PC-9 (cell line): Measurements from ENCODE around the gene STARD13. TPM values are rescaled to one million over a fixed set of nuclear protein-coding genes. Genes with fewer than 3 reads are reported as not detected.

Source experiments
- BruUV-seq: library from RNA; stranded (reverse); fragments of 400-500 nt; replicated peaks from 2 replicates; lab custom pipeline; 2021; lab: Mats Ljungman, UMichigan
- CTCF ChIA-PET: fragments of 300-600 bp; sonication (Branson Sonifier 250); formaldehyde crosslinking; loops from one replicate; lab custom pipeline; 2022; ENCODE audit warnings: antibody characterized with exemption; lab: Charles Lee
- POLR2A ChIA-PET: fragments of 300-600 bp; sonication (Branson Sonifier 250); formaldehyde crosslinking; loops from one replicate; lab custom pipeline; 2022; ENCODE audit warnings: antibody characterized with exemption; ENCODE audit not compliant: unreplicated experiment; lab: Charles Lee
- DNase-seq, 2 experiments: peaks; one replicate each; pipeline versions ENCODE4 v3.0.0 to v3.0.0-alpha.2; 2015 to 2022; ENCODE audit warnings: mixed read lengths in 1 of 2
- H2AFZ ChIP-seq: fragments of 200-600 bp; sonication (generic); 2 replicates; pipeline ENCODE4 v1.8.1; 2017; ENCODE audit warnings: antibody characterized with exemption
- H3F3A ChIP-seq: fragments of 200-600 bp; sonication (generic); 2 replicates; pipeline ENCODE4 v1.8.1; 2017; ENCODE audit warnings: antibody characterized with exemption, mild to moderate bottlenecking, low read depth; ENCODE audit not compliant: insufficient read depth
- H3K27ac ChIP-seq: fragments of 200-600 bp; sonication (generic); 2 replicates; pipeline ENCODE4 v1.6.1; 2016; ENCODE audit warnings: mixed run types
- H3K27me3 ChIP-seq: fragments of 200-600 bp; sonication (generic); 2 replicates; pipeline ENCODE4 v1.6.1; 2016; ENCODE audit warnings: low read depth, mixed run types; ENCODE audit not compliant: insufficient read depth
- H3K36me3 ChIP-seq: fragments of 200-600 bp; sonication (generic); 2 replicates; pipeline ENCODE4 v1.6.1; 2016; ENCODE audit warnings: low read depth, mixed run types
- H3K4me1 ChIP-seq: fragments of 200-600 bp; sonication (generic); replicated peaks from 2 replicates; pipeline ENCODE4 v1.6.1; 2016; ENCODE audit warnings: mixed run types; ENCODE audit not compliant: insufficient read depth
- H3K4me2 ChIP-seq: fragments of 200-600 bp; sonication (generic); 2 replicates; pipeline ENCODE4 v1.6.1; 2017; ENCODE audit warnings: mixed run types
- H3K4me3 ChIP-seq: fragments of 200-600 bp; sonication (generic); 2 replicates; pipeline ENCODE4 v1.6.1; 2016; ENCODE audit warnings: mixed run types
- H3K79me2 ChIP-seq: fragments of 200-600 bp; sonication (generic); 2 replicates; pipeline ENCODE4 v1.6.1; 2017; ENCODE audit warnings: low read depth, mixed run types
- H3K9me2 ChIP-seq: fragments of 200-600 bp; sonication (generic); 2 replicates; pipeline ENCODE4 v1.8.1; 2017; ENCODE audit warnings: mild to moderate bottlenecking; ENCODE audit not compliant: insufficient read depth
- H3K9me3 ChIP-seq: fragments of 200-600 bp; sonication (generic); 2 replicates; pipeline ENCODE4 v1.8.1; 2016; ENCODE audit warnings: low read depth; ENCODE audit not compliant: insufficient read depth
- H4K20me1 ChIP-seq: fragments of 200-600 bp; sonication (generic); 2 replicates; pipeline ENCODE4 v1.8.1; 2017; ENCODE audit not compliant: insufficient read depth
- EZH2 ChIP-seq: fragments of 200-600 bp; sonication (generic); IDR thresholded peaks from 2 replicates; pipeline ENCODE4 v1.8.0; 2017; ENCODE audit warnings: antibody characterized with exemption, low read depth
- intact Hi-C: fragments of 100-400 bp; cut with micrococcal nuclease; formaldehyde crosslinking; loops from one replicate; pipeline ENCODE4 v1.10.0; 2022; ENCODE audit not compliant: unreplicated experiment
- total RNA-seq: library from RNA; stranded (reverse); gene quantifications from 2 replicates; pipeline ENCODE4 v1.2.3, GENCODE V29; 2021
- TF ChIP-seq, protein P1 (sequence below): fragments of 200-600 bp; sonication (generic); conservative IDR thresholded peaks from 2 replicates; pipeline ENCODE4 v1.6.1; 2017; ENCODE audit warnings: mixed run types, antibody characterized with exemption, mild to moderate bottlenecking, moderate library complexity

STARD13 gene
- total RNA-seq, 1 experiment from 2014 or later, result 19.6 TPM

DNA sequence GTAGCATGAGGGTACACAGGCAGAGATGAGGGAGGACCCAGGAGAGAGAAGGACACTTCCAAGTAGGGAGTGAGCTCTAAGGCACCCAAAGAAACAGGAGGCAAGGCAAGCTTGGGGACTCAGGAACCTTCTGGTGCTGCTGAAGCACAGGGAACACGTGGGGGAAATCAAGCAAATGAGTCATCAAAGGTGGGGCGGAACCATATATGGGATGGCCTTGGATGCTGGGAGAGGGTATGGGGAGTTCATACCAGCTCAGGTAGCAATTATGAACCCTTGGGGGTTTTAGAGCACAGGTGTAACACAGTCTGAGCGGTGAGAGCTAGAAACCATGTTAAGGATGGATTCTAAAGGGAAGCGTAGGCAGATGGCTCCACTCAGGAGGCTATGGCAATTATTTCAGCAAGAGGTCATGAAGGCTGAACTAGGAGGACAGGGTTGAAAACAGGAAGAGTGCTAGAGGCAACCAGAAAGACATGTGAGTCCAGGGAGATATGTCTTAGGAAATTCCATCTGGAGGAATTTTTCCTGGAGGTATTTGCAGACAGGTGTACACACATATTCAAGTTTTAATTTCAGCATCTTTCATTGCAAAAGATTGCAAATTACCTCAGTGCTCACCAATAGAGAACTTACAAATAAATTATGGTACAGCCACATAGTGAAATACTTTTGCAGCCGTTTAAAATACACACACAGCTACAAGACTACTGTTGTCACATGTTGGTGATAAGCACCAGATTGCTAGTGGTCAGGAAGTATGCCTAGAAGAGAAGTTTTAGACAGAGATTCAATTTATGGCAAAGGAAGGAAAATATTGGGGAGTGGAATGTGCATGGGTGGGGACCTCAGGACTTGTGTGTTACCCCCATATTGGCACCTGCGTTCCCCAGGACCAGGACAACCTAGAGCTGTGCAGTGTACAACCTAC lies 77.0 kb downstream of the STARD13 start:
- Histone ChIP-seq H3K27me3 (no peaks in the 10 kb centered on the region), H2AFZ (no peak overlapping the region), H3K27ac (peak overlapping the region; percentile 64), H3K9me3 (no peaks in the 10 kb centered on the region), H3F3A (peaks cover 11% of the 10 kb centered on the region; the same call in 1 of the 2 replicates), H3K79me2 (peaks cover 15% of the 10 kb centered on the region; the same call in 1 of the 2 replicates), H3K4me2 (no peak overlapping the region; the same call in 1 of the 2 replicates), H3K36me3 (0 out of 2 replicates have a peak, but pooled peaks cover 1% of the 10 kb centered on the region), H4K20me1 (no peaks in the 10 kb centered on the region), H3K9me2 (no peaks in the 10 kb centered on the region), H3K4me1 (peaks cover 26% of the 10 kb centered on the region), H3K4me3 (no peak overlapping the region)
- intact Hi-C loops, result no loop called here
- peak in 1 of 2 experiments; percentile 70 for DNase-seq
- BruUV-seq, result no TSS peak
- TF ChIP-seq, protein P1, sequence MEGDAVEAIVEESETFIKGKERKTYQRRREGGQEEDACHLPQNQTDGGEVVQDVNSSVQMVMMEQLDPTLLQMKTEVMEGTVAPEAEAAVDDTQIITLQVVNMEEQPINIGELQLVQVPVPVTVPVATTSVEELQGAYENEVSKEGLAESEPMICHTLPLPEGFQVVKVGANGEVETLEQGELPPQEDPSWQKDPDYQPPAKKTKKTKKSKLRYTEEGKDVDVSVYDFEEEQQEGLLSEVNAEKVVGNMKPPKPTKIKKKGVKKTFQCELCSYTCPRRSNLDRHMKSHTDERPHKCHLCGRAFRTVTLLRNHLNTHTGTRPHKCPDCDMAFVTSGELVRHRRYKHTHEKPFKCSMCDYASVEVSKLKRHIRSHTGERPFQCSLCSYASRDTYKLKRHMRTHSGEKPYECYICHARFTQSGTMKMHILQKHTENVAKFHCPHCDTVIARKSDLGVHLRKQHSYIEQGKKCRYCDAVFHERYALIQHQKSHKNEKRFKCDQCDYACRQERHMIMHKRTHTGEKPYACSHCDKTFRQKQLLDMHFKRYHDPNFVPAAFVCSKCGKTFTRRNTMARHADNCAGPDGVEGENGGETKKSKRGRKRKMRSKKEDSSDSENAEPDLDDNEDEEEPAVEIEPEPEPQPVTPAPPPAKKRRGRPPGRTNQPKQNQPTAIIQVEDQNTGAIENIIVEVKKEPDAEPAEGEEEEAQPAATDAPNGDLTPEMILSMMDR, result no peak
- TF ChIP-seq EZH2, result no peak
- ChIA-PET POLR2A (no interaction called here), CTCF (no interaction called here)

DNA sequence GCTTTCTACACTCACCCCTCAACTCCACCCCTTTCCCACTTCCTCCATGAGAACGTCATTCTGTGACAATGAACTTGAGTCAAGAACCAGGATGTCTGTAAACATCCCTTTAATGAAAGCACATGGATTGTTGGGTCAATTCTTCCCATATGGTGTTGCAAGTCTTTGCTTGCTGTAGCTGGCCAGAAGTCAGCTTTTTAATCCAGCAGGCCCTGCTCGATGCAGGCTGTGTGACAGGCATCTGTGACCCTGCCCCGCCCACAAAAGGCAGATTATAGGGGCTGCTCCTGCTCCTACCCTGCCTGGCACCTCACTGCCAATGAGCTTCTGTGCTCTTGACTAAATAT lies 78.0 kb downstream of the STARD13 start:
- H4K20me1 ChIP-seq, result no peaks in the 10 kb centered on the region
- peaks cover 23% of the 10 kb centered on the region for H3K4me1 ChIP-seq
- H3K9me2 ChIP-seq, result no peaks in the 10 kb centered on the region
- H3K79me2 ChIP-seq, result peaks cover 15% of the 10 kb centered on the region; the same call in 1 of the 2 replicates
- peaks cover 11% of the 10 kb centered on the region; the same call in 1 of the 2 replicates for H3F3A ChIP-seq
- TF ChIP-seq EZH2, result no peak
- TF ChIP-seq, protein P1, result no peak
- H3K4me3 ChIP-seq, result no peak overlapping the region
- no peaks in the 10 kb centered on the region for H3K27me3 ChIP-seq
- CTCF ChIA-PET, result no interaction called here
- intact Hi-C loops, result no loop called here
- H2AFZ ChIP-seq, result no peak overlapping the region
- H3K36me3 ChIP-seq, result 0 out of 2 replicates have a peak, but pooled peaks cover 4% of the 10 kb centered on the region
- BruUV-seq, result no TSS peak
- POLR2A ChIA-PET, result no interaction called here
- H3K4me2 ChIP-seq, result no peak overlapping the region
- H3K27ac ChIP-seq, result peak overlapping the region; percentile 64; the same call in 1 of the 2 replicates
- no peaks in the 10 kb centered on the region for H3K9me3 ChIP-seq
- no peak for DNase-seq

DNA sequence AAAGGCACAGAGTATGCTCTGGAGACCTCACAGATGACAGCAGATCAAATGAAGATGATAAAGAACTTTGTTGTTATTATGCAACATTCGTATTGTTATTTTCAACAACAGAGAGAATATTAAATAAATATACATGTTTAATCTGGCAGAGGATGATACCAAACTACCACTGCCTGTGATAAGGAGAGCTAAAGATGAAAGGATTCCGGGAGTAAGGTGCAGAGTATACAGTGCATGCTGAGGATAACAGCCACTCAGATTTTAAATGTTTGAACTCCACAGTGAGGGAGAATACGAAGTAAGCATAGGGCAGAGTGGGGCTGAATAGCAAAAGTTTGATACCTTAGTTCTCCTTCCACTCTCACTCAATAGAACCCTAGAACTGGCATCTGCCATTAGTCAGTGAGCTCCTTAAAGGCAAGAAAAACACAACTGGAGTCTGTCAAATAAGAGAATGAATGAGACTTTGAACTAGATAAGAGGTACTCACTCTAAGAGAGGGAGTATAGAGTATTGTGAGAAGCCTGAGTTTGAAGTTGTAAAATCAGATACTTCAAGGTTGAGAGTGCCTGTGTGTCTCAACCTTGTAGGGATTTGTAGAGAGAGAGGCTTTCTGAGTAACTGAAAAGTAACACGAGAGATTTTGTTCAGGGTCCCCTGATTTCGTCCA lies 78.5 kb downstream of the STARD13 start:
- no peaks in the 10 kb centered on the region for H3K9me2 ChIP-seq
- no peak for DNase-seq
- H3F3A ChIP-seq, result peaks cover 11% of the 10 kb centered on the region; the same call in 1 of the 2 replicates
- 0 out of 2 replicates have a peak, but pooled peaks cover 4% of the 10 kb centered on the region for H3K36me3 ChIP-seq
- H3K9me3 ChIP-seq, result no peaks in the 10 kb centered on the region
- TF ChIP-seq EZH2, result no peak
- TF ChIP-seq, protein P1, result no peak
- BruUV-seq, result no TSS peak
- intact Hi-C loops, result no loop called here
- POLR2A ChIA-PET, result no interaction called here
- H4K20me1 ChIP-seq, result no peaks in the 10 kb centered on the region
- no peaks in the 10 kb centered on the region for H3K27me3 ChIP-seq
- no peak overlapping the region for H3K4me3 ChIP-seq
- CTCF ChIA-PET, result no interaction called here
- peaks cover 13% of the 10 kb centered on the region; the same call in 1 of the 2 replicates for H3K79me2 ChIP-seq
- no peak overlapping the region for H3K27ac ChIP-seq
- no peak overlapping the region for H2AFZ ChIP-seq
- H3K4me1 ChIP-seq, result peaks cover 23% of the 10 kb centered on the region
- H3K4me2 ChIP-seq, result no peak overlapping the region
